Stimulated activated CD4-positive, alpha-beta T cell treated with anti-CD3 and anti-CD28 coated beads, Interleukin-4, amount 100 ng/mL, for 48 hours (primary cell): ENCODE data around the gene FSTL1.

Experiments used
- DNase-seq, 2 donors: peaks; one replicate each; pipeline ENCODE4 v3.0.0-alpha.2; 2020; ENCODE audit warnings: low read depth in 2 of 2

Gene FSTL1

GRCh38 chr3:120440001-120440703 is 10.6 kb downstream of the FSTL1 start:
- no peak for DNase-seq

GRCh38 chr3:120438665-120439370 is 12.0 kb downstream of the FSTL1 start:
- no peak for DNase-seq

- DNase-seq: no peak
Measured at GRCh38 chr3:120438216-120438615, 12.6 kb downstream of the FSTL1 start.

GRCh38 chr3:120437559-120437958 is 13.2 kb downstream of the FSTL1 start:
- DNase-seq: no peak

GRCh38 chr3:120436523-120437050 is 14.2 kb downstream of the FSTL1 start:
- no peak for DNase-seq

GRCh38 chr3:120435621-120436020 is 15.2 kb downstream of the FSTL1 start:
- no peak for DNase-seq

GRCh38 chr3:120433662-120434331 is 17.0 kb downstream of the FSTL1 start:
- DNase-seq: no peak

- no peak for DNase-seq
Measured at GRCh38 chr3:120432150-120432860, 18.5 kb downstream of the FSTL1 start.

- no peak for DNase-seq
Measured at GRCh38 chr3:120429921-120430361, 20.9 kb downstream of the FSTL1 start.

GRCh38 chr3:120428924-120429323 is 21.9 kb downstream of the FSTL1 start:
- no peak for DNase-seq

- DNase-seq: no peak
Measured at GRCh38 chr3:120427201-120427600, 23.6 kb downstream of the FSTL1 start.

- DNase-seq: no peak
Measured at GRCh38 chr3:120425572-120426250, 25.1 kb downstream of the FSTL1 start.

GRCh38 chr3:120424976-120425570 is 25.7 kb downstream of the FSTL1 start:
- DNase-seq: no peak

- no peak for DNase-seq
Measured at GRCh38 chr3:120424506-120424905, 26.3 kb downstream of the FSTL1 start.

GRCh38 chr3:120423432-120423831 is 27.4 kb downstream of the FSTL1 start:
- DNase-seq: no peak

GRCh38 chr3:120421926-120422325 is 28.9 kb downstream of the FSTL1 start:
- DNase-seq: no peak

- DNase-seq: no peak
Measured at GRCh38 chr3:120420928-120421551, 29.8 kb downstream of the FSTL1 start.

- DNase-seq: no peak
Measured at GRCh38 chr3:120420360-120420759, 30.4 kb downstream of the FSTL1 start.

GRCh38 chr3:120419797-120420196 is 31.0 kb downstream of the FSTL1 start:
- no peak for DNase-seq

- DNase-seq: no peak
Measured at GRCh38 chr3:120418866-120419490, 31.8 kb downstream of the FSTL1 start.
